Liver (tissue), 9 donors: Measurements from ENCODE around the gene CUBN. TPM values are rescaled to one million over a fixed set of nuclear protein-coding genes. Genes with fewer than 3 reads are reported as not detected.

Source experiments
- DNase-seq: peaks from one replicate; pipeline ENCODE4 v3.0.0-alpha.2; 2017; ENCODE audit warnings: low spot score
- H3K27ac ChIP-seq, 2 donors: one replicate each; pipeline ENCODE4 v1.7.0; 2013; ENCODE audit warnings: inconsistent platforms in 2 of 2, low read length in 2 of 2, control low read depth in 1 of 2, low read depth in 1 of 2, mild to moderate bottlenecking in 1 of 2
- H3K27me3 ChIP-seq, 4 donors: one replicate each; pipeline versions ENCODE4 v1.6.1 to v1.7.0; 2013; ENCODE audit warnings: low read length in 3 of 4, inconsistent platforms in 1 of 4, mild to moderate bottlenecking in 1 of 4, moderate library complexity in 1 of 4; ENCODE audit not compliant: control insufficient read depth in 4 of 4, insufficient read depth in 4 of 4
- H3K36me3 ChIP-seq, 4 donors: one replicate each; pipeline versions ENCODE4 v1.6.1 to v1.7.0; 2013; ENCODE audit warnings: low read length in 3 of 4, mild to moderate bottlenecking in 3 of 4, low read depth in 1 of 4, moderate library complexity in 1 of 4; ENCODE audit not compliant: control insufficient read depth in 4 of 4, insufficient read depth in 3 of 4
- H3K4me1 ChIP-seq, 4 donors: one replicate each; pipeline versions ENCODE4 v1.6.1 to v1.7.0; 2013; ENCODE audit warnings: low read length in 3 of 4, mild to moderate bottlenecking in 3 of 4, moderate library complexity in 1 of 4; ENCODE audit not compliant: control insufficient read depth in 4 of 4, insufficient read depth in 4 of 4
- H3K4me3 ChIP-seq, 3 donors: one replicate each; pipeline versions ENCODE4 v1.6.1 to v1.7.0; 2013; ENCODE audit warnings: low read length in 3 of 3, control low read depth in 1 of 3, low read depth in 1 of 3, mild to moderate bottlenecking in 1 of 3
- H3K9ac ChIP-seq, 2 donors: one replicate each; pipeline ENCODE4 v1.7.0; 2013; ENCODE audit warnings: low read length in 2 of 2, mild to moderate bottlenecking in 2 of 2, moderate library complexity in 2 of 2, control low read depth in 1 of 2, low read depth in 1 of 2
- H3K9me3 ChIP-seq, 4 donors: one replicate each; pipeline versions ENCODE4 v1.6.1 to v1.7.0; 2013; ENCODE audit warnings: low read length in 3 of 4; ENCODE audit not compliant: control insufficient read depth in 4 of 4
- ATF3 ChIP-seq: IDR thresholded peaks from 2 replicates; pipeline ENCODE4 v1.6.1; 2016; ENCODE audit warnings: antibody characterized with exemption
- CTCF ChIP-seq: fragments of 150-350 bp; IDR thresholded peaks from 2 replicates; pipeline ENCODE4 v1.5.1; 2017; ENCODE audit warnings: improper control_type of control experiment, low read depth, low read length; ENCODE audit not compliant: missing input control
- FOXA1 ChIP-seq: IDR thresholded peaks from 2 replicates; pipeline ENCODE4 v1.6.1; 2016; ENCODE audit warnings: antibody characterized with exemption
- FOXA2 ChIP-seq: IDR thresholded peaks from 2 replicates; pipeline ENCODE4 v1.6.1; 2016; ENCODE audit warnings: antibody characterized with exemption
- GABPA ChIP-seq, 2 donors: IDR thresholded peaks in 1 of 2; conservative IDR thresholded peaks in 1 of 2; 2 replicates each; pipeline ENCODE4 v1.6.1; 2016; ENCODE audit warnings: antibody characterized with exemption in 2 of 2, mild to moderate bottlenecking in 1 of 2, moderate library complexity in 1 of 2
- HNF4A ChIP-seq, 2 donors: conservative IDR thresholded peaks; 2 replicates each; pipeline ENCODE4 v1.6.1; 2016; ENCODE audit warnings: antibody characterized with exemption in 2 of 2, mild to moderate bottlenecking in 2 of 2
- HNF4G ChIP-seq: IDR thresholded peaks from 2 replicates; pipeline ENCODE4 v1.6.1; 2016; ENCODE audit warnings: antibody characterized with exemption
- RAD21 ChIP-seq, 2 donors: IDR thresholded peaks; 2 replicates each; pipeline ENCODE4 v1.6.1; 2016; ENCODE audit warnings: antibody characterized with exemption in 2 of 2, mild to moderate bottlenecking in 2 of 2
- RXRA ChIP-seq, 2 donors: IDR thresholded peaks; 2 replicates each; pipeline ENCODE4 v1.6.1; 2017 to 2018; ENCODE audit warnings: antibody characterized with exemption in 2 of 2, mild to moderate bottlenecking in 1 of 2
- SP1 ChIP-seq: IDR thresholded peaks from 2 replicates; pipeline ENCODE4 v1.6.1; 2018; ENCODE audit warnings: antibody characterized with exemption, mild to moderate bottlenecking
- TAF1 ChIP-seq: conservative IDR thresholded peaks from 2 replicates; pipeline ENCODE4 v1.6.1; 2016; ENCODE audit warnings: antibody characterized with exemption, mild to moderate bottlenecking
- YY1 ChIP-seq: IDR thresholded peaks from 2 replicates; pipeline ENCODE4 v1.6.1; 2016; ENCODE audit warnings: antibody characterized with exemption, mild to moderate bottlenecking
- ZBTB33 ChIP-seq: IDR thresholded peaks from 2 replicates; pipeline ENCODE4 v1.6.1; 2016; ENCODE audit warnings: antibody characterized with exemption
- WGBS: extraction: QIAGEN DNeasy Blood & Tissue Kit; methylation state at CpG from one replicate; pipeline ENCODE4 v1.1.7; 2013; 5-methylcytosine and 5-hydroxymethylcytosine counted together
- polyA plus RNA-seq, 2 donors: library from polyadenylated mRNA; stranded (reverse) in 1 of 2; unstranded in 1 of 2; fragments of 200-250 nt in 1 of 2; fragments of >200 nt in 1 of 2; fragmentation: Nextera tagmentation in 1 of 2; extraction: Ambion mirVana in 1 of 2; gene quantifications; one replicate each; pipeline versions ENCODE4 v1.2.1 to v1.2.3, GENCODE V29; 2013 to 2015
- total RNA-seq, 2 donors: library from RNA; depleted of rRNA; stranded (reverse); fragments of >200 nt; gene quantifications; one replicate each; pipeline ENCODE4 v1.2.3, GENCODE V29; 2014
- TF ChIP-seq, protein P1 (sequence below): IDR thresholded peaks from 2 replicates; pipeline ENCODE4 v1.6.1; 2016; ENCODE audit warnings: antibody characterized with exemption
- TF ChIP-seq, protein P2 (sequence below): IDR thresholded peaks from 2 replicates; pipeline ENCODE4 v1.6.1; 2016; ENCODE audit warnings: antibody characterized with exemption, mild to moderate bottlenecking
- donor health status: healthy.
- donor health status: healthy.
- donor health status: healthy.
- donor health status: healthy.
- donor health status: healthy.

CUBN gene
- total and polyA plus RNA-seq, 4 donors = 0.01 to 0.67 (median 0.30) TPM

DNA sequence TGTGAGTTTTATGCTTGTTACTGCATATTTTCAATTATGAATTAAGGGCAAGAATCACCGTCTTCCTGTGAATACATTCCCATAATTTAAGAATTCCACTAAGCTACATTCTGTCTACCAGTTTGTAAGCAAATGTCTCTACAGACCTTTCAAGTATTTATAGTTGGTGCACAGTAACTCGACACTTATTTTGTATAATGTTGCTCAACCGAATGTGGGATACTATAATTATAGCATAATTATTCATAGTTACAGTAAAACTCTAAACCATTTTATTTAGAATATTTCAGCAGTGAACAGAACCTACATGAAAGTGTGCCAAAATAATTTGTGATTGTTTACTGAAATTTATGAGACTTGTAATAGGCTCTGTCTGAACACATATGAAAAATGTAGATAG, 17.3 kb upstream of the CUBN start:
- 97% methylated on average over 3 of the region's 3 CpGs for WGBS
- Histone ChIP-seq H3K27ac (no peak overlapping the region), H3K4me3 (no peak overlapping the region), H3K36me3 (no peaks in the 10 kb centered on the region), H3K4me1 (peaks cover 0 to 3% (median under 1%) of the 10 kb centered on the region in 4 donors), H3K27me3 (no peaks in the 10 kb centered on the region), H3K9ac (no peak overlapping the region), H3K9me3 (no peaks in the 10 kb centered on the region)
- no peak for DNase-seq
- TF ChIP-seq TAF1 (no peak), CTCF (no peak), YY1 (no peak), FOXA1 (no peak), HNF4G (no peak), GABPA (IDR thresholded peaks at IDR 0.05 in 1 of 2, conservative IDR thresholded peaks at IDR 0.05 in 1 of 2) (no peak), FOXA2 (no peak), RAD21 (IDR thresholded peaks at IDR 0.05) (no peak), HNF4A (conservative IDR thresholded peaks at IDR 0.05) (no peak)
- TF ChIP-seq, protein P1, sequence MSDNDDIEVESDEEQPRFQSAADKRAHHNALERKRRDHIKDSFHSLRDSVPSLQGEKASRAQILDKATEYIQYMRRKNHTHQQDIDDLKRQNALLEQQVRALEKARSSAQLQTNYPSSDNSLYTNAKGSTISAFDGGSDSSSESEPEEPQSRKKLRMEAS = no peak
- TF ChIP-seq, protein P2, sequence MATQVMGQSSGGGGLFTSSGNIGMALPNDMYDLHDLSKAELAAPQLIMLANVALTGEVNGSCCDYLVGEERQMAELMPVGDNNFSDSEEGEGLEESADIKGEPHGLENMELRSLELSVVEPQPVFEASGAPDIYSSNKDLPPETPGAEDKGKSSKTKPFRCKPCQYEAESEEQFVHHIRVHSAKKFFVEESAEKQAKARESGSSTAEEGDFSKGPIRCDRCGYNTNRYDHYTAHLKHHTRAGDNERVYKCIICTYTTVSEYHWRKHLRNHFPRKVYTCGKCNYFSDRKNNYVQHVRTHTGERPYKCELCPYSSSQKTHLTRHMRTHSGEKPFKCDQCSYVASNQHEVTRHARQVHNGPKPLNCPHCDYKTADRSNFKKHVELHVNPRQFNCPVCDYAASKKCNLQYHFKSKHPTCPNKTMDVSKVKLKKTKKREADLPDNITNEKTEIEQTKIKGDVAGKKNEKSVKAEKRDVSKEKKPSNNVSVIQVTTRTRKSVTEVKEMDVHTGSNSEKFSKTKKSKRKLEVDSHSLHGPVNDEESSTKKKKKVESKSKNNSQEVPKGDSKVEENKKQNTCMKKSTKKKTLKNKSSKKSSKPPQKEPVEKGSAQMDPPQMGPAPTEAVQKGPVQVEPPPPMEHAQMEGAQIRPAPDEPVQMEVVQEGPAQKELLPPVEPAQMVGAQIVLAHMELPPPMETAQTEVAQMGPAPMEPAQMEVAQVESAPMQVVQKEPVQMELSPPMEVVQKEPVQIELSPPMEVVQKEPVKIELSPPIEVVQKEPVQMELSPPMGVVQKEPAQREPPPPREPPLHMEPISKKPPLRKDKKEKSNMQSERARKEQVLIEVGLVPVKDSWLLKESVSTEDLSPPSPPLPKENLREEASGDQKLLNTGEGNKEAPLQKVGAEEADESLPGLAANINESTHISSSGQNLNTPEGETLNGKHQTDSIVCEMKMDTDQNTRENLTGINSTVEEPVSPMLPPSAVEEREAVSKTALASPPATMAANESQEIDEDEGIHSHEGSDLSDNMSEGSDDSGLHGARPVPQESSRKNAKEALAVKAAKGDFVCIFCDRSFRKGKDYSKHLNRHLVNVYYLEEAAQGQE = no peak

DNA sequence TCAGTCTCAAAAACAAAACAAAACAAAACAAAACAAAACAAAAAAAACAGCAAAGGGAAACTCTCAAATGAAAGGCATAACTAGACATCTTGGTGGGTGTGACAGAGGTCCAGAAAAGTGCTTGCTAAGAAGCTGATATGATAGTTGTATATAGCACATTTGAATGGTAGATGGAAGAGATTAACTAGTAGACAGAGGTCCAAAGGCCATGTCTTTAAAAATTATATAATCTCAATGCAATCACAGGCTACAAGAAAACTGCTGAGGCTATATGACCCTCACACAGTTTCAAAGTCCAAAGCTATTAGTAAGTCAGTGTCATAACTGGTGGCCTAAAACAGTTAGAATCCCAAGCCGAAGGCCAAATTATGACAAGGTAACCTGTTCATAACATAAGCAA, 15.6 kb upstream of the CUBN start:
- Histone ChIP-seq H3K27ac (no peak overlapping the region), H3K4me1 (peaks cover 0 to 3% (median under 1%) of the 10 kb centered on the region in 4 donors), H3K27me3 (no peaks in the 10 kb centered on the region), H3K9me3 (no peaks in the 10 kb centered on the region), H3K4me3 (no peak overlapping the region), H3K9ac (no peak overlapping the region), H3K36me3 (no peaks in the 10 kb centered on the region)
- 78% methylated on average over 1 of the region's 1 CpG for WGBS
- TF ChIP-seq SP1 (no peak), RXRA (IDR thresholded peaks at IDR 0.05) (no peak), HNF4A (conservative IDR thresholded peaks at IDR 0.05) (peak in 1 of 2 donors; percentile 7)
- DNase-seq = no peak

DNA sequence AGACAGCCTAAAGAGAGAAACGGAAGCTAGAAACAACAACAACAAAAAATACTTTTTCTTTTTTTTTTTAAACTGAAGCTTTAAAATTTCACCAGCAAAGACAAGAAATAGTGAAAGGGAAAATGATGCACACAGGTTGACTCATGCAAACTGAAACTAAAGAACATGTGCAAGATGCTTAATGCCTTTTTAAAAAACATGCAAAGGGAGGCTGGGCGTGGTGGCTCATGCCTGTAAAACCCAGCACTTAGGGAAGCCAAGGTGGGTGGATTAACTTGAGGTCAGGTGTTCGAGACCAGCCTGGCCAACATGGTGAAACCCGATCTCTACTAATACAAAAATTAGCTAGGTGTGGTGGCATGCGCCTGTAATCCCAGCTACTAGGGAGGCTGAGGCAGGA, 15.1 kb upstream of the CUBN start:
- DNase-seq = no peak
- Histone ChIP-seq H3K27ac (no peak overlapping the region), H3K4me3 (no peak overlapping the region), H3K27me3 (no peaks in the 10 kb centered on the region), H3K4me1 (peaks cover 0 to 3% (median under 1%) of the 10 kb centered on the region in 4 donors), H3K9me3 (no peaks in the 10 kb centered on the region), H3K9ac (no peak overlapping the region), H3K36me3 (no peaks in the 10 kb centered on the region)
- WGBS = 84% methylated on average over 5 of the region's 5 CpGs
- TF ChIP-seq ZBTB33 = no peak
- no peak for TF ChIP-seq ATF3
- no peak for TF ChIP-seq TAF1
- no peak for TF ChIP-seq YY1
